PC-3 (cell line): Measurements from ENCODE around the gene PRKCE. TPM values are rescaled to one million over a fixed set of nuclear protein-coding genes. Genes with fewer than 3 reads are reported as not detected.
A peak's percentile ranks its signal among the peaks of the same experiment; 100 is the strongest.

Source experiments
- ATAC-seq: fragments of 200-7000 bp; cut with Tn5 transposase; 2 replicates; pipeline ENCODE4 v1.9.1; 2020; ENCODE audit warnings: mild to moderate bottlenecking, moderate library complexity
- BruUV-seq: library from RNA; stranded (reverse); fragments of 400-500 nt; replicated peaks from 2 replicates; lab custom pipeline; 2021; lab: Mats Ljungman, UMichigan
- CTCF ChIA-PET: fragments of 300-600 bp; sonication (Branson Sonifier 250); formaldehyde crosslinking; loops from one replicate; lab custom pipeline; 2022; ENCODE audit warnings: antibody characterized with exemption; lab: Charles Lee
- POLR2A ChIA-PET: fragments of 300-600 bp; sonication (Branson Sonifier 250); formaldehyde crosslinking; loops from one replicate; lab custom pipeline; 2022; ENCODE audit warnings: antibody characterized with exemption; ENCODE audit not compliant: unreplicated experiment; lab: Charles Lee
- DNase-seq: peaks from one replicate; pipeline ENCODE4 v3.0.0-alpha.2; 2015
- H2AFZ ChIP-seq: fragments of 300-600 bp; sonication (generic); 2 replicates; pipeline ENCODE4 v1.6.0; 2016; ENCODE audit warnings: antibody characterized with exemption, low read length
- H3F3A ChIP-seq: fragments of 300-600 bp; sonication (generic); one replicate; pipeline ENCODE4 v1.6.0; 2017; ENCODE audit warnings: antibody characterized with exemption, low read length, control low read depth, mild to moderate bottlenecking; ENCODE audit not compliant: unreplicated experiment
- H3K27ac ChIP-seq: fragments of 300-600 bp; sonication (generic); 2 replicates; pipeline ENCODE4 v1.5.1; 2016; ENCODE audit warnings: mild to moderate bottlenecking, low read length
- H3K27me3 ChIP-seq: fragments of 300-600 bp; sonication (generic); 2 replicates; pipeline ENCODE4 v1.6.1; 2016; ENCODE audit warnings: low read length, mixed read lengths
- H3K36me3 ChIP-seq: fragments of 300-600 bp; sonication (generic); 2 replicates; pipeline ENCODE4 v1.6.1; 2016; ENCODE audit warnings: low read depth, mixed run types, low read length, mixed read lengths
- H3K4me1 ChIP-seq: fragments of 300-600 bp; sonication (generic); 2 replicates; pipeline ENCODE4 v1.5.1; 2016; ENCODE audit warnings: low read length; ENCODE audit not compliant: insufficient read depth
- H3K4me2 ChIP-seq: fragments of 300-600 bp; sonication (generic); 2 replicates; pipeline ENCODE4 v1.6.0; 2016; ENCODE audit warnings: low read length
- H3K4me3 ChIP-seq: fragments of 300-600 bp; sonication (generic); 2 replicates; pipeline ENCODE4 v1.5.1; 2016; ENCODE audit warnings: mild to moderate bottlenecking, low read length, mixed read lengths
- H3K79me2 ChIP-seq: fragments of 300-600 bp; sonication (generic); 2 replicates; pipeline ENCODE4 v1.6.1; 2017; ENCODE audit warnings: low read length, mixed read lengths
- H3K9ac ChIP-seq: fragments of 300-600 bp; sonication (generic); 2 replicates; pipeline ENCODE4 v1.6.0; 2016; ENCODE audit warnings: mild to moderate bottlenecking, low read length
- H3K9me2 ChIP-seq: fragments of 300-600 bp; sonication (generic); replicated peaks from 2 replicates; pipeline ENCODE4 v1.6.1; 2016; ENCODE audit warnings: mixed run types, low read length, mixed read lengths
- H3K9me3 ChIP-seq: fragments of 300-600 bp; sonication (generic); 2 replicates; pipeline ENCODE4 v1.6.1; 2016; ENCODE audit warnings: low read length, mixed read lengths
- H4K20me1 ChIP-seq: fragments of 300-600 bp; sonication (generic); 2 replicates; pipeline ENCODE4 v1.6.1; 2016; ENCODE audit warnings: low read length, mixed read lengths
- CTCF ChIP-seq: fragments of 300-600 bp; sonication (generic); conservative IDR thresholded peaks from 2 replicates; pipeline ENCODE4 v1.5.1; 2017; ENCODE audit warnings: antibody characterized with exemption, low read depth, mild to moderate bottlenecking, low read length
- EZH2 ChIP-seq: fragments of 300-600 bp; sonication (generic); IDR thresholded peaks from one replicate; pipeline ENCODE4 v1.6.1; 2017; ENCODE audit warnings: antibody characterized with exemption, mild to moderate bottlenecking, low read length; ENCODE audit not compliant: unreplicated experiment
- EZH2phosphoT487 ChIP-seq: fragments of 300-600 bp; sonication (generic); IDR thresholded peaks from 2 replicates; pipeline ENCODE4 v1.6.1; 2018; ENCODE audit warnings: mild to moderate bottlenecking, antibody characterized with exemption, low read length, borderline replicate concordance
- intact Hi-C: fragments of 100-400 bp; cut with micrococcal nuclease; formaldehyde crosslinking; loops from 2 replicates; pipeline ENCODE4 v1.9.0; 2023
- total RNA-seq: library from RNA; depleted of rRNA; stranded (reverse); fragments of >200 nt; gene quantifications from 2 replicates; pipeline ENCODE4 v1.2.3, GENCODE V29; 2014

Gene PRKCE
- total RNA-seq, 1 experiment from 2014 or later, result 7.0 TPM

- no peak overlapping the region for H3K27ac ChIP-seq
- no TSS peak for BruUV-seq
- intact Hi-C loops, result loop anchor here (1.0 kb wide), 1 partner anchor 238 kb away; no protein-coding TSS in a partner anchor
- TF ChIP-seq CTCF (no peak), EZH2 (no peak), EZH2phosphoT487 (no peak)
- H4K20me1 ChIP-seq, result no peaks in the 10 kb centered on the region
- no peaks in the 10 kb centered on the region for H3K27me3 ChIP-seq
- no peaks in the 10 kb centered on the region for H3K9me3 ChIP-seq
- H3K36me3 ChIP-seq, result no peaks in the 10 kb centered on the region
- POLR2A ChIA-PET, result no interaction called here
- no peak for ATAC-seq
- CTCF ChIA-PET, result no interaction called here
- H3K4me3 ChIP-seq, result no peak overlapping the region
- H3K4me2 ChIP-seq, result no peak overlapping the region
- H3K9me2 ChIP-seq, result no peaks in the 10 kb centered on the region
- peaks cover 21% of the 10 kb centered on the region for H3K79me2 ChIP-seq
- no peaks in the 10 kb centered on the region for H3F3A ChIP-seq
- no peak for DNase-seq
- H3K4me1 ChIP-seq, result peaks cover 14% of the 10 kb centered on the region
- H2AFZ ChIP-seq, result no peak overlapping the region
- H3K9ac ChIP-seq, result no peak overlapping the region
These were observed 2.8 kb upstream of the PRKCE start for GRCh38 chr2:45648636-45649035.

- TSS peak; percentile 58 for BruUV-seq
- intact Hi-C loops, result loop anchor here (1.0 kb wide), 1 partner anchor 237 kb away; no protein-coding TSS in a partner anchor
These were observed 2.0 kb upstream of the PRKCE start for GRCh38 chr2:45649462-45649857.

More at GRCh38 chr2:45649462-45649857, 2.0 kb upstream of the PRKCE start:
- no peak for TF ChIP-seq EZH2
- TF ChIP-seq CTCF, result peak; percentile 28
- TF ChIP-seq EZH2phosphoT487, result no peak
- Histone ChIP-seq H3K9me3 (no peaks in the 10 kb centered on the region), H4K20me1 (no peaks in the 10 kb centered on the region), H3K9ac (peak overlapping the region; percentile 74), H3K4me3 (peak overlapping the region; percentile 100), H3K79me2 (peaks cover 29% of the 10 kb centered on the region), H3K4me1 (peaks cover 18% of the 10 kb centered on the region), H2AFZ (peak overlapping the region; percentile 100), H3K27ac (no peak overlapping the region), H3K36me3 (no peaks in the 10 kb centered on the region), H3F3A (no peaks in the 10 kb centered on the region), H3K4me2 (peak overlapping the region; percentile 100), H3K27me3 (no peaks in the 10 kb centered on the region), H3K9me2 (no peaks in the 10 kb centered on the region)
- DNase-seq, result peak; percentile 46
- CTCF ChIA-PET, result interaction anchor here (0.5 to 1.2 kb wide), 8 partner anchors 39 to 514 kb away, joined by 3 to 12 read pairs (median 4); partner anchors contain the start of gene SRBD1
- peak; percentile 9 for ATAC-seq
- POLR2A ChIA-PET, result interaction anchor here (0.7 kb wide), 2 partner anchors 50 to 648 kb away, joined by 3 to 5 read pairs; partner anchors contain the start of gene EPAS1
